ENCODE results near the gene THOC5. TPM values are rescaled to one million over a fixed set of nuclear protein-coding genes. Genes with fewer than 3 reads are reported as not detected.

The THOC5 gene
- 49.9 and 98.5 TPM in 2 replicates for total RNA-seq

GRCh38 chr22:29553351-29554224 is at the start of gene THOC5:
THOC5 (minus strand) TSS chr22:29553757; CDS start chr22:29549147, 4,610 bp downstream.

GRCh38 chr22:29479417-29480261 is 73.9 kb downstream of the THOC5 start, which contains the start of gene NEFH:
NEFH (plus strand) TSS chr22:29480218; CDS start chr22:29480263, 45 bp downstream.

Other genes starting within 250 kb of the THOC5 start
- gene GAS2L1, start 247.1 kb downstream of the THOC5 start, total RNA-seq, result 7.4 and 17.1 TPM in 2 replicates
- gene RASL10A, start 238.1 kb downstream of the THOC5 start, total RNA-seq, result not detected in 2 replicates
- gene AP1B1, start 165.2 kb downstream of the THOC5 start, total RNA-seq, result 49.6 and 85.1 TPM in 2 replicates
- not detected in 2 replicates for gene RFPL1, start 115.2 kb downstream of the THOC5 start, total RNA-seq
- 0.59 and 1.0 TPM in 2 replicates for gene NEFH, start 73.5 kb downstream of the THOC5 start, total RNA-seq
- 54.0 and 67.6 TPM in 2 replicates for gene NIPSNAP1, start 27.4 kb upstream of the THOC5 start, total RNA-seq
- 63.0 and 109 TPM in 2 replicates for gene NF2, start 49.9 kb upstream of the THOC5 start, total RNA-seq
- not detected in 2 replicates for gene CABP7, start 166.2 kb upstream of the THOC5 start, total RNA-seq
- gene ZMAT5, start 213.2 kb upstream of the THOC5 start, total RNA-seq, result 13.9 and 15.4 TPM in 2 replicates
- 62.6 and 72.5 TPM in 2 replicates for gene UQCR10, start 213.6 kb upstream of the THOC5 start, total RNA-seq

Data from smooth muscle cell of the umbilical artery (primary cell).